BJ (cell line): ENCODE data around the gene NR5A1. TPM values are rescaled to one million over a fixed set of nuclear protein-coding genes. Genes with fewer than 3 reads are reported as not detected.

Source experiments
- CTCF ChIA-PET: fragments of 350-600 bp; formaldehyde crosslinking; extraction: SDS; loops from one replicate; lab custom pipeline; 2021; ENCODE audit warnings: antibody characterized with exemption, inconsistent platforms; lab: Yijun Ruan, JAX
- POLR2A ChIA-PET: fragments of 300-600 bp; sonication (Branson Sonifier 250); formaldehyde crosslinking; extraction: SDS; loops from one replicate; lab custom pipeline; 2021; ENCODE audit warnings: antibody characterized with exemption; lab: Charles Lee
- DNase-seq: peaks from one replicate; pipeline ENCODE4 v3.0.0-alpha.2; 2011; ENCODE audit warnings: low read depth
- H3K27me3 ChIP-seq: 2 replicates; pipeline ENCODE4 v1.6.0; 2011; ENCODE audit warnings: low read length; ENCODE audit not compliant: control insufficient read depth, insufficient read depth
- H3K36me3 ChIP-seq: 2 replicates; pipeline ENCODE4 v1.5.1; 2011; ENCODE audit warnings: low read length; ENCODE audit not compliant: control insufficient read depth, insufficient read depth
- H3K4me3 ChIP-seq: 2 replicates; pipeline ENCODE4 v1.5.1; 2011; ENCODE audit warnings: low read depth, mild to moderate bottlenecking, control low read depth, low read length
- CTCF ChIP-seq: IDR thresholded peaks from 2 replicates; pipeline ENCODE4 v1.5.1; 2011; ENCODE audit warnings: low read depth, mild to moderate bottlenecking, control low read depth, inconsistent platforms, low read length, moderate library complexity; ENCODE audit not compliant: insufficient read depth
- polyA plus RNA-seq: library from polyadenylated mRNA; depleted of rRNA; stranded (reverse); fragments of >200 nt; gene quantifications from 2 replicates; pipeline ENCODE4 v1.2.3, GENCODE V29; 2011

Gene NR5A1
- polyA plus RNA-seq, 1 experiment = not detected

- no peak overlapping the region for H3K4me3 ChIP-seq
- H3K36me3 ChIP-seq = no peaks in the 10 kb centered on the region
- TF ChIP-seq CTCF = no peak
- DNase-seq = no peak
- ChIA-PET CTCF (interaction anchor here (0.9 kb wide), 1 partner anchor 396 kb away, joined by 3 read pairs; the partner anchor contains the start of gene WDR38), POLR2A (no interaction called here)
- peaks cover 17% of the 10 kb centered on the region for H3K27me3 ChIP-seq
Measured at GRCh38 chr9:124456341-124457078, 50.7 kb downstream of the NR5A1 start.

- POLR2A ChIA-PET = no interaction called here
- Histone ChIP-seq H3K27me3 (peaks cover 21% of the 10 kb centered on the region), H3K4me3 (no peak overlapping the region), H3K36me3 (no peaks in the 10 kb centered on the region)
- no peak for TF ChIP-seq CTCF
- CTCF ChIA-PET = no interaction called here
- no peak for DNase-seq
Measured at GRCh38 chr9:124455820-124456219, 51.4 kb downstream of the NR5A1 start.

GRCh38 chr9:124454791-124455443, 52.3 kb downstream of the NR5A1 start:
- no peak for DNase-seq
- POLR2A ChIA-PET = no interaction called here
- CTCF ChIA-PET = interaction anchor here (1.4 kb wide), 1 partner anchor 82 kb away, joined by 3 read pairs; no protein-coding TSS in a partner anchor
- no peak for TF ChIP-seq CTCF
- peaks cover 24% of the 10 kb centered on the region for H3K27me3 ChIP-seq
- no peak overlapping the region for H3K4me3 ChIP-seq
- no peaks in the 10 kb centered on the region for H3K36me3 ChIP-seq

- no peak for TF ChIP-seq CTCF
- POLR2A ChIA-PET = no interaction called here
- Histone ChIP-seq H3K4me3 (no peak overlapping the region), H3K27me3 (peaks cover 27% of the 10 kb centered on the region), H3K36me3 (no peaks in the 10 kb centered on the region)
- DNase-seq = no peak
- CTCF ChIA-PET = interaction anchor here (1.4 kb wide), 1 partner anchor 83 kb away, joined by 3 read pairs; no protein-coding TSS in a partner anchor
Measured at GRCh38 chr9:124454296-124454695, 52.9 kb downstream of the NR5A1 start.

- DNase-seq = no peak
- CTCF ChIA-PET = interaction anchor here (1.4 kb wide), 1 partner anchor 83 kb away, joined by 3 read pairs; no protein-coding TSS in a partner anchor
- Histone ChIP-seq H3K4me3 (no peak overlapping the region), H3K36me3 (no peaks in the 10 kb centered on the region), H3K27me3 (peaks cover 27% of the 10 kb centered on the region)
- POLR2A ChIA-PET = no interaction called here
- no peak for TF ChIP-seq CTCF
Measured at GRCh38 chr9:124453586-124454191, 53.5 kb downstream of the NR5A1 start.
